ENCODE data around the gene ADRA2C.

Gene ADRA2C

DNA sequence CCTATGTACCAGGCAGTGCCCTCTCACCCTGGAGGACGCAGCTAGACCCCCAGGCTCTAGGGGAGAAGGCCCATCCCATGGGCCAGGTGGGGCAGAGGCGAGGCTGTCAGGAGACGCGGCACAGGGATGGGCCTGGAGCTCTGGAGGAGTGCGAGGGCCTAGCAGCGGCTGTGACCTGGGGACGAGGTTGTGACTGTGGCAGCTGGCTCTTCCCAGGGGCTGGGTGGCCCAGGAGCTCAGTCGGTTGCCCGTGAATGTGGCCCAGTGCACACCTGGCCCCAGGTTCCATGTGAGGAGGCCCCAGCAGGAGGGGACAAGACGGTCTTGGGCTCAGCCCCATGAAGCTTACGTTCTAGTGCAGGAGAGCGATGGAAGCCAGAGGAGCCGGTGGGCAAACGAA lies 31.0 kb upstream of the ADRA2C start:
- Histone ChIP-seq H3K4me1 (ENCODE audit: insufficient read depth, insufficient read length) (peaks cover 13% of the 10 kb centered on the region), H3K9ac (ENCODE audit: insufficient read length, low read depth) (no peak overlapping the region), H3K27me3 (ENCODE audit: insufficient read depth, insufficient read length) (no peaks in the 10 kb centered on the region), H3K36me3 (ENCODE audit: insufficient read depth, insufficient read length, low read length) (no peaks in the 10 kb centered on the region), H3K9me3 (ENCODE audit: insufficient read depth, low read length) (no peaks in the 10 kb centered on the region), H3K4me3 (ENCODE audit: insufficient read length, low read depth) (no peak overlapping the region)
- no peak for TF ChIP-seq YY1 (IDR thresholded peaks at IDR 0.05; ENCODE audit: insufficient read depth, insufficient read length)
- TF ChIP-seq SUZ12 (IDR thresholded peaks at IDR 0.05; ENCODE audit: extremely low read depth, insufficient read depth, insufficient read length): no peak
- no peak for TF ChIP-seq ZNF274 (IDR thresholded peaks at IDR 0.05; ENCODE audit: low read depth, low read length)
- DNase-seq (ENCODE audit: low read depth, low spot score): no peak

- DNase-seq (ENCODE audit: low read depth, low spot score): no peak
- H3K9me3 ChIP-seq (ENCODE audit: insufficient read depth, low read length): no peaks in the 10 kb centered on the region
- TF ChIP-seq SUZ12 (IDR thresholded peaks at IDR 0.05; ENCODE audit: extremely low read depth, insufficient read depth, insufficient read length) (no peak), ZNF274 (IDR thresholded peaks at IDR 0.05; ENCODE audit: low read depth, low read length) (no peak), YY1 (IDR thresholded peaks at IDR 0.05; ENCODE audit: insufficient read depth, insufficient read length) (no peak)
Observed at GRCh38 chr4:3736290-3736689, 29.9 kb upstream of the ADRA2C start.

GRCh38 chr4:3736806-3737205 lies 29.4 kb upstream of the ADRA2C start:
- H3K36me3 ChIP-seq (ENCODE audit: insufficient read depth, insufficient read length, low read length): no peaks in the 10 kb centered on the region
- H3K9me3 ChIP-seq (ENCODE audit: insufficient read depth, low read length): no peaks in the 10 kb centered on the region
- H3K4me1 ChIP-seq (ENCODE audit: insufficient read depth, insufficient read length): peaks cover 13% of the 10 kb centered on the region
- H3K9ac ChIP-seq (ENCODE audit: insufficient read length, low read depth): no peak overlapping the region
- TF ChIP-seq SUZ12 (IDR thresholded peaks at IDR 0.05; ENCODE audit: extremely low read depth, insufficient read depth, insufficient read length) (no peak), ZNF274 (IDR thresholded peaks at IDR 0.05; ENCODE audit: low read depth, low read length) (no peak), YY1 (IDR thresholded peaks at IDR 0.05; ENCODE audit: insufficient read depth, insufficient read length) (no peak)
- H3K27me3 ChIP-seq (ENCODE audit: insufficient read depth, insufficient read length): peaks cover 6% of the 10 kb centered on the region
- no peak overlapping the region for H3K4me3 ChIP-seq (ENCODE audit: insufficient read length, low read depth)
- no peak for DNase-seq (ENCODE audit: low read depth, low spot score)

More at GRCh38 chr4:3736290-3736689, 29.9 kb upstream of the ADRA2C start:
- Histone ChIP-seq H3K9ac (ENCODE audit: insufficient read length, low read depth) (no peak overlapping the region), H3K4me1 (ENCODE audit: insufficient read depth, insufficient read length) (peaks cover 13% of the 10 kb centered on the region), H3K36me3 (ENCODE audit: insufficient read depth, insufficient read length, low read length) (no peaks in the 10 kb centered on the region), H3K27me3 (ENCODE audit: insufficient read depth, insufficient read length) (peaks cover 6% of the 10 kb centered on the region), H3K4me3 (ENCODE audit: insufficient read length, low read depth) (no peak overlapping the region)

GRCh38 chr4:3739577-3739976 lies 26.6 kb upstream of the ADRA2C start:
- Histone ChIP-seq H3K9me3 (ENCODE audit: insufficient read depth, low read length) (peaks cover 10% of the 10 kb centered on the region; the same call in 1 of the 2 replicates), H3K4me3 (ENCODE audit: insufficient read length, low read depth) (no peak overlapping the region), H3K36me3 (ENCODE audit: insufficient read depth, insufficient read length, low read length) (no peaks in the 10 kb centered on the region), H3K9ac (ENCODE audit: insufficient read length, low read depth) (no peak overlapping the region), H3K27me3 (ENCODE audit: insufficient read depth, insufficient read length) (peaks cover 13% of the 10 kb centered on the region), H3K4me1 (ENCODE audit: insufficient read depth, insufficient read length) (no peaks in the 10 kb centered on the region)
- no peak for TF ChIP-seq SUZ12 (IDR thresholded peaks at IDR 0.05; ENCODE audit: extremely low read depth, insufficient read depth, insufficient read length)
- TF ChIP-seq ZNF274 (IDR thresholded peaks at IDR 0.05; ENCODE audit: low read depth, low read length): no peak
- no peak for TF ChIP-seq YY1 (IDR thresholded peaks at IDR 0.05; ENCODE audit: insufficient read depth, insufficient read length)
- no peak for DNase-seq (ENCODE audit: low read depth, low spot score)

DNA sequence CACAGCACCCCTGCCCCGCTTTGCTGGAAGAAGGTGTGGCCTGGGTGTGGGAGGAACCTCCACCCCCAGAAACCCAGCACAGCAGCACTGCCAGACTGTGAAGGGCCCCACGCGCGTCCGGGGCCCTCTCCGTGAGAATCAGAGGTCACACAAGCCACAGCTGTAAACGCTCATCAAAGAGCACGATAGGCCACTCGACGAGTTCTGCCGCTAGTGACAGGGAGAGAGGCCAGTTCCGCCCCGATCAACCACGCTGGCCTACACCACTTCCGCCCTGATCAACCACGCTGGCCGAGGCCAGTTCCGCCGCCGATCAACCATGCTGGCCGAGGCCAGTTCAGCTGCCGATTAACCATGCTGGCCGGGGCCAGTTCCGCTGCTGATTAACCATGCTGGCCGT lies 25.9 kb upstream of the ADRA2C start:
- TF ChIP-seq YY1 (IDR thresholded peaks at IDR 0.05; ENCODE audit: insufficient read depth, insufficient read length): no peak
- TF ChIP-seq ZNF274 (IDR thresholded peaks at IDR 0.05; ENCODE audit: low read depth, low read length): no peak
- TF ChIP-seq SUZ12 (IDR thresholded peaks at IDR 0.05; ENCODE audit: extremely low read depth, insufficient read depth, insufficient read length): no peak
- Histone ChIP-seq H3K36me3 (ENCODE audit: insufficient read depth, insufficient read length, low read length) (no peaks in the 10 kb centered on the region), H3K9me3 (ENCODE audit: insufficient read depth, low read length) (peaks cover 10% of the 10 kb centered on the region; the same call in 1 of the 2 replicates), H3K9ac (ENCODE audit: insufficient read length, low read depth) (no peak overlapping the region), H3K4me1 (ENCODE audit: insufficient read depth, insufficient read length) (no peaks in the 10 kb centered on the region), H3K27me3 (ENCODE audit: insufficient read depth, insufficient read length) (peaks cover 13% of the 10 kb centered on the region), H3K4me3 (ENCODE audit: insufficient read length, low read depth) (no peak overlapping the region)
- DNase-seq (ENCODE audit: low read depth, low spot score): no peak

GRCh38 chr4:3741217-3742011 lies 24.8 kb upstream of the ADRA2C start:
- Histone ChIP-seq H3K9ac (ENCODE audit: insufficient read length, low read depth) (no peak overlapping the region), H3K27me3 (ENCODE audit: insufficient read depth, insufficient read length) (peaks cover 13% of the 10 kb centered on the region), H3K4me3 (ENCODE audit: insufficient read length, low read depth) (no peak overlapping the region), H3K36me3 (ENCODE audit: insufficient read depth, insufficient read length, low read length) (no peaks in the 10 kb centered on the region), H3K9me3 (ENCODE audit: insufficient read depth, low read length) (peaks cover 10% of the 10 kb centered on the region; the same call in 1 of the 2 replicates), H3K4me1 (ENCODE audit: insufficient read depth, insufficient read length) (peaks cover 4% of the 10 kb centered on the region)
- TF ChIP-seq YY1 (IDR thresholded peaks at IDR 0.05; ENCODE audit: insufficient read depth, insufficient read length): no peak
- no peak for TF ChIP-seq SUZ12 (IDR thresholded peaks at IDR 0.05; ENCODE audit: extremely low read depth, insufficient read depth, insufficient read length)
- TF ChIP-seq ZNF274 (IDR thresholded peaks at IDR 0.05; ENCODE audit: low read depth, low read length): no peak
- no peak for DNase-seq (ENCODE audit: low read depth, low spot score)

DNA sequence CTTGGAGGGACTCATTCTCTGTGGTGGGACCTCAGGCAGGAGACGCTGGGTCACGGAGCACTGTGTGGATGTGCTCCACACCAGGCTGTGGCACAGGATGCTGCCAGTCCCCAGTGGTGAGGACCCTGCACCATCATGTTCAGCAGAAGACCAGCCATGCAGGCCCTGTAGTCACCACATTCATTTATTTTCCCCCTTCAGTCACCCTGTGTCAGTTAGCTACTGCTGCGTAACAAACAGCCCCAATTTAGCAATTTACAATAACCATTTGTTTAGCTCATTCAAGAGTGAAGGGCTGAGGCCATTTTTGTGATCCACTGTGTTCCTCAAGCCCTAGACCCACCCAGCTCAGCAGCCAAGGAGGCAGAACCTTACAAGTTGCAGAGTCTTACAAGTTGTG lies 23.6 kb upstream of the ADRA2C start:
- DNase-seq (ENCODE audit: low read depth, low spot score): no peak
- no peaks in the 10 kb centered on the region for H3K36me3 ChIP-seq (ENCODE audit: insufficient read depth, insufficient read length, low read length)
- no peak overlapping the region for H3K4me3 ChIP-seq (ENCODE audit: insufficient read length, low read depth)
- H3K27me3 ChIP-seq (ENCODE audit: insufficient read depth, insufficient read length): peaks cover 13% of the 10 kb centered on the region
- H3K4me1 ChIP-seq (ENCODE audit: insufficient read depth, insufficient read length): peaks cover 4% of the 10 kb centered on the region
- peaks cover 10% of the 10 kb centered on the region; the same call in 1 of the 2 replicates for H3K9me3 ChIP-seq (ENCODE audit: insufficient read depth, low read length)
- TF ChIP-seq ZNF274 (IDR thresholded peaks at IDR 0.05; ENCODE audit: low read depth, low read length): no peak
- TF ChIP-seq SUZ12 (IDR thresholded peaks at IDR 0.05; ENCODE audit: extremely low read depth, insufficient read depth, insufficient read length): no peak
- TF ChIP-seq YY1 (IDR thresholded peaks at IDR 0.05; ENCODE audit: insufficient read depth, insufficient read length): no peak
- no peak overlapping the region for H3K9ac ChIP-seq (ENCODE audit: insufficient read length, low read depth)
